Right lobe of liver (tissue), 6 donors: ENCODE measurements around the gene SNAP47. TPM values are rescaled to one million over a fixed set of nuclear protein-coding genes. Genes with fewer than 3 reads are reported as not detected.

ENCODE experiments used
- ATAC-seq, 4 donors: fragments of 200-7000 bp; cut with Tn5 transposase; one replicate each; pipeline ENCODE4 v1.9.1; 2020; ENCODE audit warnings: mild to moderate bottlenecking in 4 of 4, moderate library complexity in 4 of 4
- DNase-seq, 3 donors: peaks; one replicate each; pipeline ENCODE4 v3.0.0-alpha.2; 2020
- H3K27ac ChIP-seq, 3 donors: fragments of 200-600 bp; one replicate each; pipeline ENCODE4 v1.8.0; 2022
- H3K27me3 ChIP-seq, 2 donors: fragments of 200-600 bp; one replicate each; pipeline ENCODE4 v1.8.0; 2022
- H3K36me3 ChIP-seq, 4 donors: fragments of 200-600 bp; sonication (generic) in 1 of 4; one replicate each; pipeline versions ENCODE4 v1.5.1 to v1.8.0; 2017 to 2022; ENCODE audit warnings: control low read depth in 1 of 4
- H3K4me1 ChIP-seq, 4 donors: fragments of 200-600 bp; sonication (generic) in 1 of 4; one replicate each; pipeline versions ENCODE4 v1.5.1 to v1.8.0; 2017 to 2022; ENCODE audit warnings: control low read depth in 1 of 4
- H3K4me3 ChIP-seq, 3 donors: fragments of 200-600 bp; one replicate each; pipeline ENCODE4 v1.8.0; 2022
- H3K9me3 ChIP-seq, 4 donors: fragments of 200-600 bp; sonication (generic) in 1 of 4; one replicate each; pipeline versions ENCODE4 v1.5.1 to v1.8.0; 2017 to 2022; ENCODE audit warnings: control low read depth in 1 of 4
- POLR2A ChIP-seq: fragments of 450-650 bp; IDR thresholded peaks from one replicate; pipeline ENCODE4 v1.6.1; 2017; ENCODE audit warnings: antibody characterized with exemption, mild to moderate bottlenecking
- WGBS: methylation state at CpG from one replicate; pipeline ENCODE4 v1.1.6; 2018; ENCODE audit warnings: low coverage, low lambda C conversion rate; ENCODE audit not compliant: insufficient coverage; ENCODE audit errors: missing lambda C conversion rate; 5-methylcytosine and 5-hydroxymethylcytosine counted together
- intact Hi-C, 2 donors: fragments of 100-400 bp; cut with DNase I; formaldehyde crosslinking; loops; one replicate each; pipeline versions ENCODE4 v1.11.2 to v1.14.1; 2022
- total RNA-seq, 6 experiments: library from RNA; depleted of rRNA in 2 of 6; stranded (reverse); fragments of >200 nt in 2 of 6; fragmentation: NEBNext Ultra II Directional in 3 of 6; extraction: Animal tissue kit (Norgen Biotek cat#: 25700) in 3 of 6; gene quantifications; one replicate each; pipeline versions ENCODE4 v1.1.0 to v1.2.4, GENCODE V29; 2016 to 2023
- TF ChIP-seq, protein P1 (sequence below), 4 donors: fragments of 200-600 bp in 3 of 4; fragments of 450-650 bp in 1 of 4; IDR thresholded peaks; one replicate each; pipeline versions ENCODE4 v1.5.1 to v1.8.0; 2016 to 2022; ENCODE audit warnings: antibody characterized with exemption in 4 of 4, mild to moderate bottlenecking in 2 of 4
- donor health status: DM: no; HTN: yes; CAD: no.
- donor health status: DM: no; HTN: no; CAD: no.
- donor health status: DM: no; HTN: no; CAD: no.
- donor health status: DM: no; HTN: yes; CAD: no.
- donor health status: DM: no; HTN: yes; CAD: no.

The SNAP47 gene
- total RNA-seq, 6 experiments from 2014 or later, result 15.2 to 32.5 (median 24.8) TPM

DNA sequence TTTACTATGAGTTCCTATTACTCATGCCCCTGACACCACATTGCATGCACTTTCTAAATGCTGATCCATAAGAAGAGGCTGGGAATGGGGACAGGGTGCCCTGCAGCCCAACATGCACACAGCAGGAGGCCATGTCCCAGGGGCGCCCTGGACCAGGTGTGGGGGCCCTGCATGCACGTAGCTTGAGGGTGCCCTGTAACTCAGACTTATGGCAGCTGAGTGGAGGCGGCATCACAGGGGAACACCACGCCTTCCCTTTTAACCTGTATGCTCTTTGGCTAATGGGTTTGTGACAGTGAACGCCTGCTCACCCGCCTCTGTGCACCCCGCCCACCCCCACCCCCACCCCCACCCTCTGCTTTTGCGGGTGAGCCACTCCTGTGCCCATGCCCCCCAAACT, 36.1 kb downstream of the SNAP47 start:
- peaks cover 0 to 28% (median 2%) of the 10 kb centered on the region in 4 donors for H3K36me3 ChIP-seq
- H3K4me1 ChIP-seq, result no peaks in the 10 kb centered on the region
- DNase-seq, result peak in 1 of 3 donors; percentile 28

DNA sequence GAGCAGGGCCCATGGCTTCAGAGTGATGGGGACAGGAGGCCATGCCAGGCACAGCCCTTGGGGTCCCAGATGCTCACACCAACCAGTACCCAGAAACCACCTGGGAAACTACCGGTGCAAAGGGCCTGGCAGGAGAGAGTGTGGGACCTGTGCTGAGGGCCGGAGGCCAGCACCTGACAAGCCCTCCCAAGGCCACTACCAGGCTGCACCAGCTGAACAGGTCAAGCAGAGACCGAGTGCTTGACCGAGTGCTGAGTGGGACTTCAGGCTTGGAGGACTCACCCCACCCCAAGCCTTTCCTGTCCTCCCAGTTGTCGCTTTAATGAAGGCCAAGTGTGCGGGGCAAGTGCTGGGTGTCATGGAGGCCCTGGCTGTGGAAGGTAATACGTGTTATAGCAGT, 36.5 kb downstream of the SNAP47 start:
- no peak overlapping the region for H3K4me3 ChIP-seq
- H3K4me1 ChIP-seq, result no peaks in the 10 kb centered on the region
- H3K27me3 ChIP-seq, result no peaks in the 10 kb centered on the region
- ATAC-seq (no peak), DNase-seq (peak in 1 of 3 donors; percentile 33)
- WGBS, result 96% methylated on average over 3 of the region's 7 CpGs
- no peaks in the 10 kb centered on the region for H3K9me3 ChIP-seq
- TF ChIP-seq, protein P1, sequence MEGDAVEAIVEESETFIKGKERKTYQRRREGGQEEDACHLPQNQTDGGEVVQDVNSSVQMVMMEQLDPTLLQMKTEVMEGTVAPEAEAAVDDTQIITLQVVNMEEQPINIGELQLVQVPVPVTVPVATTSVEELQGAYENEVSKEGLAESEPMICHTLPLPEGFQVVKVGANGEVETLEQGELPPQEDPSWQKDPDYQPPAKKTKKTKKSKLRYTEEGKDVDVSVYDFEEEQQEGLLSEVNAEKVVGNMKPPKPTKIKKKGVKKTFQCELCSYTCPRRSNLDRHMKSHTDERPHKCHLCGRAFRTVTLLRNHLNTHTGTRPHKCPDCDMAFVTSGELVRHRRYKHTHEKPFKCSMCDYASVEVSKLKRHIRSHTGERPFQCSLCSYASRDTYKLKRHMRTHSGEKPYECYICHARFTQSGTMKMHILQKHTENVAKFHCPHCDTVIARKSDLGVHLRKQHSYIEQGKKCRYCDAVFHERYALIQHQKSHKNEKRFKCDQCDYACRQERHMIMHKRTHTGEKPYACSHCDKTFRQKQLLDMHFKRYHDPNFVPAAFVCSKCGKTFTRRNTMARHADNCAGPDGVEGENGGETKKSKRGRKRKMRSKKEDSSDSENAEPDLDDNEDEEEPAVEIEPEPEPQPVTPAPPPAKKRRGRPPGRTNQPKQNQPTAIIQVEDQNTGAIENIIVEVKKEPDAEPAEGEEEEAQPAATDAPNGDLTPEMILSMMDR (IDR thresholded peaks at IDR 0.05), result no peak
- TF ChIP-seq POLR2A, result no peak
- no peak overlapping the region for H3K27ac ChIP-seq
- peaks cover 0 to 27% (median 2%) of the 10 kb centered on the region in 4 donors for H3K36me3 ChIP-seq
- intact Hi-C loops, result no loop called here

More for the DNA sequence above, 36.1 kb downstream of the SNAP47 start:
- Histone ChIP-seq H3K27ac (no peak overlapping the region), H3K9me3 (no peaks in the 10 kb centered on the region), H3K4me3 (no peak overlapping the region), H3K27me3 (no peaks in the 10 kb centered on the region)
- ATAC-seq, result no peak
- TF ChIP-seq POLR2A, result no peak
- TF ChIP-seq, protein P1 (IDR thresholded peaks at IDR 0.05), result no peak
- WGBS, result 97% methylated on average over 6 of the region's 8 CpGs
- intact Hi-C loops, result no loop called here

DNA sequence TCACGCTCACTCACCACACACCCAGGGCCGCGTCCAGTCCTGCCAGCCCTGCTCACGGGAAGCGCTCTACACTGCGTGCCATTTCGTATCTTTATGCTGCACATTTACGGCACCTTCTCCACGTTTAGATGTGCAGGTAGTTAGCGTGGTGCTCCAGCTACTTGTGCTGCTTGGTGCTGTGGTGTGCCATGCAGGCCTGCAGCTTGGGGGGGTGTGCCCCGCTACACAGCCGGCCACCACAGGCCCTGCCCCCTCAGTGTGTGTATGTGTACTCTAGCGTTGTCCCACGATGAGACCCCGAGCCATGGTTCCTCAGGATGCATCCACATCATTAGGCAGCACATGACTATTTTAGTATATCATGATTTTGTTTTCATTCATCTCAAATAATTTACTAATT, 38.3 kb downstream of the SNAP47 start:
- H3K27me3 ChIP-seq, result no peaks in the 10 kb centered on the region
- intact Hi-C loops, result no loop called here
- no peaks in the 10 kb centered on the region for H3K9me3 ChIP-seq
- H3K36me3 ChIP-seq, result peaks cover 0 to 10% (median 0%) of the 10 kb centered on the region in 4 donors
- H3K4me3 ChIP-seq, result no peak overlapping the region
- WGBS, result 92% methylated on average over 5 of the region's 15 CpGs
- DNase-seq, result peak in 1 of 3 donors; percentile 22
- ATAC-seq, result no peak
- no peaks in the 10 kb centered on the region for H3K4me1 ChIP-seq
- no peak overlapping the region for H3K27ac ChIP-seq
- TF ChIP-seq, protein P1 (IDR thresholded peaks at IDR 0.05), result no peak
- TF ChIP-seq POLR2A, result no peak

DNA sequence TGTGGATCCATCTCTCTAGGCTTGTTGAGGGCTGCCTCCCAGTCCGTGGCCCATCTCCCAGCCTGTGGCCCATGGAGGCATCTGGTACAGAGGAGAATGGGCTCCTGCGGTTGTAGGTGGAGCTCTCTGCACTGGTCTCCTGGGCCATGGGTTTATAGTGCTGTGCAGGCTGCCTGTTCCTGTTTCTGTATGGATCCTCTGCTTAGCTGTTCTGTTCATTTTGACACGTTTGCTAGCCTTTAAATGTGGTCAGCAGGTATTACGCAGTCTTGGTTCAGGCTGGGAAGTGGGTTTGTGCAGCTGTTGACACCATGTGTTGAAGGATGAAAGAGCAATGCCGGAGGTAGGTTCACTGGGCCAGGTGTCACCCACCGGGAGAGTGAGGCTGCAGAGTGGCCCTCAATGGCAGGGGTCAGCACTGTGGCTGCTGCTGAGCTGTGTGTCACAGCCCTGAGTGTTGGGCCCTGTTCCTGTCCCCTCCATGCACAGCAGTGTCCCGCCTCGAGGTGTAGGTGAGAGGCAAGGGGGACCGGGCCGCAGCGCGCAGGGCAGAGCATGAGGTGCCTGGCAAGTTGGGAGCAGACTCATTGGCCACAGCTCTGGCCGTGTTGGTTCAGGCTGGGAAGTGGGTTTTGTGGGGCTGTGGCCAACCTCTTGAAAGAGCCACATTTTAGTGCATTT, 39.0 kb downstream of the SNAP47 start:
- Histone ChIP-seq H3K9me3 (no peaks in the 10 kb centered on the region), H3K27ac (no peak overlapping the region), H3K4me3 (no peak overlapping the region), H3K27me3 (no peaks in the 10 kb centered on the region), H3K4me1 (no peaks in the 10 kb centered on the region), H3K36me3 (peaks cover 0 to 7% (median 0%) of the 10 kb centered on the region in 4 donors)
- ATAC-seq (peak in 2 of 4 donors; percentile 4 to 22), DNase-seq (peak in 1 of 3 donors; percentile 34)
- 77% methylated on average over 5 of the region's 13 CpGs for WGBS
- intact Hi-C loops, result no loop called here
- TF ChIP-seq POLR2A, result no peak
- TF ChIP-seq, protein P1 (IDR thresholded peaks at IDR 0.05), result no peak
